ENCODE measurements around the gene GNAQ.
"Not testable (repeated sequence)": the region's sequence is repeated elsewhere in the genome, so short reads cannot be mapped to it uniquely, and the experiment has no call there.

Gene GNAQ

GRCh38 chr9:77771171-77771570 is 260.4 kb downstream of the GNAQ start:
- no peak for DNase-seq (ENCODE audit: low spot score)

- DNase-seq (ENCODE audit: low spot score), result no peak
Observed at GRCh38 chr9:77770340-77770739, 261.3 kb downstream of the GNAQ start.

GRCh38 chr9:77769246-77769645 is 262.4 kb downstream of the GNAQ start:
- no peak for DNase-seq (ENCODE audit: low spot score)

- DNase-seq (ENCODE audit: low spot score), result no peak
Observed at GRCh38 chr9:77766587-77766986, 265.0 kb downstream of the GNAQ start.

GRCh38 chr9:77765781-77766259 is 265.8 kb downstream of the GNAQ start:
- no peak for DNase-seq (ENCODE audit: low spot score)

- peak; percentile 30 for DNase-seq (ENCODE audit: low spot score)
Observed at GRCh38 chr9:77764894-77765780, 266.5 kb downstream of the GNAQ start.

- DNase-seq (ENCODE audit: low spot score), result no peak
Observed at GRCh38 chr9:77763566-77763965, 268.0 kb downstream of the GNAQ start.

GRCh38 chr9:77760919-77761318 is 270.7 kb downstream of the GNAQ start:
- DNase-seq (ENCODE audit: low spot score), result not testable (repeated sequence)

GRCh38 chr9:77759391-77759790 is 272.2 kb downstream of the GNAQ start:
- DNase-seq (ENCODE audit: low spot score), result peak; percentile 4

GRCh38 chr9:77756449-77756848 is 275.2 kb downstream of the GNAQ start:
- peak; percentile 8 for DNase-seq (ENCODE audit: low spot score)

GRCh38 chr9:77753180-77753579 is 278.4 kb downstream of the GNAQ start:
- no peak for DNase-seq (ENCODE audit: low spot score)

GRCh38 chr9:77752554-77752953 is 279.1 kb downstream of the GNAQ start:
- DNase-seq (ENCODE audit: low spot score), result no peak

GRCh38 chr9:77751341-77752091 is 280.1 kb downstream of the GNAQ start:
- peak; percentile 62 for DNase-seq (ENCODE audit: low spot score)

- DNase-seq (ENCODE audit: low spot score), result no peak
Observed at GRCh38 chr9:77750981-77751340, 280.6 kb downstream of the GNAQ start.

GRCh38 chr9:77750284-77750683 is 281.3 kb downstream of the GNAQ start:
- DNase-seq (ENCODE audit: low spot score), result no peak

- DNase-seq (ENCODE audit: low spot score), result no peak
Observed at GRCh38 chr9:77748214-77748772, 283.3 kb downstream of the GNAQ start.

GRCh38 chr9:77747163-77747562 is 284.4 kb downstream of the GNAQ start:
- no peak for DNase-seq (ENCODE audit: low spot score)

GRCh38 chr9:77744841-77745430 is 286.7 kb downstream of the GNAQ start:
- no peak for DNase-seq (ENCODE audit: low spot score)

- DNase-seq (ENCODE audit: low spot score), result no peak
Observed at GRCh38 chr9:77743386-77743785, 288.2 kb downstream of the GNAQ start.

- no peak for DNase-seq (ENCODE audit: low spot score)
Observed at GRCh38 chr9:77738932-77739331, 292.7 kb downstream of the GNAQ start.

- no peak for DNase-seq (ENCODE audit: low spot score)
Observed at GRCh38 chr9:77735494-77735893, 296.1 kb downstream of the GNAQ start.

GRCh38 chr9:77731930-77732329 is 299.7 kb downstream of the GNAQ start:
- peak; percentile 4 for DNase-seq (ENCODE audit: low spot score)

All from NAMALWA (cell line).